Endodermal cell (in vitro differentiated cells): ENCODE data around the gene TIE1. TPM values are rescaled to one million over a fixed set of nuclear protein-coding genes. Genes with fewer than 3 reads are reported as not detected.

Experiments
- DNase-seq: peaks from one replicate; pipeline ENCODE4 v3.0.0-alpha.2; 2017
- H3K27ac ChIP-seq: 2 replicates; pipeline ENCODE4 v1.5.1; 2013; ENCODE audit warnings: mild to moderate bottlenecking, low read depth, low read length, moderate library complexity
- H3K27me3 ChIP-seq: 2 replicates; pipeline ENCODE4 v1.6.1; 2013; ENCODE audit warnings: mild to moderate bottlenecking, low read length, moderate library complexity; ENCODE audit not compliant: insufficient read depth, control insufficient read depth, poor library complexity, severe bottlenecking
- H3K36me3 ChIP-seq: 2 replicates; pipeline ENCODE4 v1.7.0; 2013; ENCODE audit warnings: mild to moderate bottlenecking, low read length, moderate library complexity; ENCODE audit not compliant: control insufficient read depth, insufficient read depth
- H3K4me1 ChIP-seq: one replicate; pipeline ENCODE4 v1.7.0; 2013; ENCODE audit warnings: low read length; ENCODE audit not compliant: control insufficient read depth, insufficient read depth
- H3K4me3 ChIP-seq: 2 replicates; pipeline ENCODE4 v1.5.1; 2013; ENCODE audit warnings: mild to moderate bottlenecking, low read length, moderate library complexity
- H3K9ac ChIP-seq: 2 replicates; pipeline ENCODE4 v1.6.1; 2013; ENCODE audit warnings: mild to moderate bottlenecking, low read length, moderate library complexity; ENCODE audit not compliant: poor library complexity, severe bottlenecking; ENCODE audit errors: extremely low read depth
- H3K9me3 ChIP-seq: 2 replicates; pipeline ENCODE4 v1.6.1; 2013; ENCODE audit warnings: mild to moderate bottlenecking, low read length, moderate library complexity; ENCODE audit not compliant: control insufficient read depth
- H3K27ac Mint-ChIP-seq: 2 replicates; pipeline ENCODE4 v1.8.0; 2020; ENCODE audit warnings: mixed read lengths
- H3K27me3 Mint-ChIP-seq: 2 replicates; pipeline ENCODE4 v1.8.0; 2021; ENCODE audit warnings: mild to moderate bottlenecking, mixed read lengths; ENCODE audit not compliant: insufficient read depth
- H3K36me3 Mint-ChIP-seq: 2 replicates; pipeline ENCODE4 v1.8.0; 2020; ENCODE audit warnings: low read depth, mixed read lengths
- H3K4me1 Mint-ChIP-seq: 2 replicates; pipeline ENCODE4 v1.8.0; 2020; ENCODE audit warnings: mixed read lengths
- H3K4me3 Mint-ChIP-seq: 2 replicates; pipeline ENCODE4 v1.8.0; 2020; ENCODE audit warnings: mild to moderate bottlenecking, moderate library complexity, mixed read lengths
- H3K9me3 Mint-ChIP-seq: 2 replicates; pipeline ENCODE4 v1.8.0; 2020; ENCODE audit warnings: mild to moderate bottlenecking, mixed read lengths
- CTCF ChIP-seq: fragments of 200-600 bp; sonication (generic); conservative IDR thresholded peaks from 2 replicates; pipeline ENCODE4 v1.5.0; 2021; ENCODE audit warnings: antibody characterized with exemption, mild to moderate bottlenecking
- WGBS, 2 experiments: methylation state at CpG; one replicate each; pipeline versions ENCODE4 v1.1.5 to v1.1.7; 2013; ENCODE audit warnings: missing lambda C conversion rate in 2 of 2, mixed read lengths in 1 of 2; ENCODE audit not compliant: insufficient coverage in 1 of 2, insufficient read length in 1 of 2; 5-methylcytosine and 5-hydroxymethylcytosine counted together
- total RNA-seq, 2 donors: library from RNA; stranded (reverse); fragmentation: NEBNext Ultra II Directional in 1 of 2; extraction: Animal tissue kit (Norgen Biotek cat#: 25700) in 1 of 2; gene quantifications; 2 replicates in 1 of 2; 3 replicates in 1 of 2; pipeline ENCODE4 v1.2.1, GENCODE V29; 2021

TIE1 gene
- total RNA-seq, 2 donors from 2014 or later = 0.40 to 0.99 TPM

- Mint-ChIP-seq H3K27ac (no peak overlapping the region), H3K36me3 (peaks cover 44% of the 10 kb centered on the region), H3K9me3 (no peaks in the 10 kb centered on the region), H3K4me1 (peaks cover 30% of the 10 kb centered on the region), H3K27me3 (no peaks in the 10 kb centered on the region), H3K4me3 (peak overlapping the region; percentile 60)
- H3K27me3 ChIP-seq = no peaks in the 10 kb centered on the region
- TF ChIP-seq CTCF = no peak
- WGBS, 2 experiments = 92 to 95% methylated on average over 2 of the region's 2 CpGs
- H3K9me3 ChIP-seq = no peaks in the 10 kb centered on the region
- H3K4me3 ChIP-seq = no peak overlapping the region
- DNase-seq = no peak
- H3K4me1 ChIP-seq = peaks cover 7% of the 10 kb centered on the region
- H3K9ac ChIP-seq = no peak overlapping the region
- peaks cover 35% of the 10 kb centered on the region for H3K36me3 ChIP-seq
- no peak overlapping the region for H3K27ac ChIP-seq
Observed at GRCh38 chr1:43365678-43366077, 64.9 kb downstream of the TIE1 start.

GRCh38 chr1:43366179-43366578 lies 65.4 kb downstream of the TIE1 start:
- no peak overlapping the region for H3K27ac Mint-ChIP-seq
- no peaks in the 10 kb centered on the region for H3K9me3 Mint-ChIP-seq
- Histone ChIP-seq H3K27ac (no peak overlapping the region), H3K9me3 (no peaks in the 10 kb centered on the region), H3K9ac (no peak overlapping the region), H3K27me3 (no peaks in the 10 kb centered on the region), H3K4me3 (peak overlapping the region; percentile 90), H3K36me3 (peaks cover 30% of the 10 kb centered on the region), H3K4me1 (peaks cover 5% of the 10 kb centered on the region)
- H3K27me3 Mint-ChIP-seq = no peaks in the 10 kb centered on the region
- 53 to 61% methylated on average over 7 to 10 of the region's 11 CpGs for WGBS, 2 experiments
- peaks cover 39% of the 10 kb centered on the region for H3K36me3 Mint-ChIP-seq
- peak overlapping the region; percentile 60 for H3K4me3 Mint-ChIP-seq
- peak; percentile 80 for DNase-seq
- peaks cover 28% of the 10 kb centered on the region for H3K4me1 Mint-ChIP-seq
- TF ChIP-seq CTCF = no peak

GRCh38 chr1:43366601-43367025 lies 65.8 kb downstream of the TIE1 start:
- no peak overlapping the region for H3K27ac ChIP-seq
- H3K9ac ChIP-seq = no peak overlapping the region

More at GRCh38 chr1:43366601-43367025, 65.8 kb downstream of the TIE1 start:
- no peaks in the 10 kb centered on the region for H3K9me3 ChIP-seq
- H3K27me3 Mint-ChIP-seq = no peaks in the 10 kb centered on the region
- peaks cover 34% of the 10 kb centered on the region for H3K36me3 Mint-ChIP-seq
- H3K36me3 ChIP-seq = peaks cover 26% of the 10 kb centered on the region
- peak; percentile 65 for DNase-seq
- no peaks in the 10 kb centered on the region for H3K27me3 ChIP-seq
- peak overlapping the region; percentile 90 for H3K4me3 ChIP-seq
- H3K27ac Mint-ChIP-seq = no peak overlapping the region
- no peak for TF ChIP-seq CTCF
- H3K4me1 ChIP-seq = peaks cover 5% of the 10 kb centered on the region
- H3K9me3 Mint-ChIP-seq = no peaks in the 10 kb centered on the region
- H3K4me1 Mint-ChIP-seq = peaks cover 24% of the 10 kb centered on the region
- peak overlapping the region; percentile 60 for H3K4me3 Mint-ChIP-seq
- WGBS, 2 experiments = 43% methylated on average over 5 of the region's 5 CpGs; no CpG with 5 or more reads in 1 of the 2 experiments
